ENCODE measurements around the gene FBXL17.

The FBXL17 gene

GRCh38 chr5:108146222-108146621, 235.7 kb downstream of the FBXL17 start:
- no peak for DNase-seq

GRCh38 chr5:108145351-108145750, 236.5 kb downstream of the FBXL17 start:
- no peak for DNase-seq

- no peak for DNase-seq
Measured at GRCh38 chr5:108144332-108144731, 237.6 kb downstream of the FBXL17 start.

- DNase-seq: no peak
Measured at GRCh38 chr5:108143581-108143980, 238.3 kb downstream of the FBXL17 start.

- no peak for DNase-seq
Measured at GRCh38 chr5:108141676-108142075, 240.2 kb downstream of the FBXL17 start.

GRCh38 chr5:108136493-108136892, 245.4 kb downstream of the FBXL17 start:
- no peak for DNase-seq

GRCh38 chr5:108129129-108129528, 252.8 kb downstream of the FBXL17 start:
- no peak for DNase-seq

GRCh38 chr5:108125771-108126511, 256.0 kb downstream of the FBXL17 start:
- no peak for DNase-seq

- no peak for DNase-seq
Measured at GRCh38 chr5:108124596-108124995, 257.3 kb downstream of the FBXL17 start.

- DNase-seq: no peak
Measured at GRCh38 chr5:108122702-108123101, 259.2 kb downstream of the FBXL17 start.

- no peak for DNase-seq
Measured at GRCh38 chr5:108118813-108119514, 262.9 kb downstream of the FBXL17 start.

GRCh38 chr5:108115673-108116072, 266.2 kb downstream of the FBXL17 start:
- no peak for DNase-seq

GRCh38 chr5:108113950-108114349, 267.9 kb downstream of the FBXL17 start:
- DNase-seq: no peak

- DNase-seq: no peak
Measured at GRCh38 chr5:108111736-108112135, 270.2 kb downstream of the FBXL17 start.

GRCh38 chr5:108109059-108109458, 272.8 kb downstream of the FBXL17 start:
- DNase-seq: no peak

GRCh38 chr5:108104448-108104847, 277.4 kb downstream of the FBXL17 start:
- no peak for DNase-seq

GRCh38 chr5:108102463-108102862, 279.4 kb downstream of the FBXL17 start:
- no peak for DNase-seq

GRCh38 chr5:108101821-108102220, 280.1 kb downstream of the FBXL17 start:
- DNase-seq: no peak

GRCh38 chr5:108101130-108101529, 280.8 kb downstream of the FBXL17 start:
- DNase-seq: no peak

GRCh38 chr5:108094800-108095199, 287.1 kb downstream of the FBXL17 start:
- DNase-seq: no peak

GRCh38 chr5:108093186-108093585, 288.7 kb downstream of the FBXL17 start:
- DNase-seq: no peak

GRCh38 chr5:108090946-108091345, 291.0 kb downstream of the FBXL17 start:
- DNase-seq: no peak

- no peak for DNase-seq
Measured at GRCh38 chr5:108084105-108084504, 297.8 kb downstream of the FBXL17 start.

GRCh38 chr5:108083232-108083631, 298.7 kb downstream of the FBXL17 start:
- DNase-seq: no peak

GRCh38 chr5:108081707-108082106, 300.2 kb downstream of the FBXL17 start:
- no peak for DNase-seq

Data from activated CD4-positive, alpha-beta T cell treated with anti-CD3 and anti-CD28 coated beads, Interleukin-2, Interleukin-6, amounts not matched to agents 100 ng/mL and 50 ng/mL, durations not matched to agents 16 hours and 8 hours (primary cell).